Stomach (tissue), 4 donors: ENCODE data around the gene MPC1.

Experiments
- EP300 ChIP-seq: sonication (generic); formaldehyde crosslinking; IDR thresholded peaks from one replicate; pipeline ENCODE4 v1.6.1; 2017; ENCODE audit warnings: antibody characterized with exemption
- POLR2A ChIP-seq, 4 donors: fragments of 450-650 bp; IDR thresholded peaks; one replicate each; pipeline ENCODE4 v1.6.1; 2016; ENCODE audit warnings: antibody characterized with exemption in 4 of 4, control low read depth in 2 of 4, mild to moderate bottlenecking in 1 of 4, moderate library complexity in 1 of 4
- POLR2AphosphoS5 ChIP-seq, 3 donors: sonication (generic); formaldehyde crosslinking; IDR thresholded peaks; one replicate each; pipeline ENCODE4 v1.6.1; 2016; ENCODE audit warnings: antibody characterized with exemption in 3 of 3
- TF ChIP-seq, protein P1 (sequence below), 7 experiments: fragments of 450-650 bp in 4 of 7; fragments of 200-600 bp in 3 of 7; sonication (generic) in 3 of 7; IDR thresholded peaks; one replicate each; pipeline ENCODE4 v1.5.1; 2016 to 2019; ENCODE audit warnings: antibody characterized with exemption in 7 of 7, control low read depth in 2 of 7, mild to moderate bottlenecking in 1 of 7

DNA sequence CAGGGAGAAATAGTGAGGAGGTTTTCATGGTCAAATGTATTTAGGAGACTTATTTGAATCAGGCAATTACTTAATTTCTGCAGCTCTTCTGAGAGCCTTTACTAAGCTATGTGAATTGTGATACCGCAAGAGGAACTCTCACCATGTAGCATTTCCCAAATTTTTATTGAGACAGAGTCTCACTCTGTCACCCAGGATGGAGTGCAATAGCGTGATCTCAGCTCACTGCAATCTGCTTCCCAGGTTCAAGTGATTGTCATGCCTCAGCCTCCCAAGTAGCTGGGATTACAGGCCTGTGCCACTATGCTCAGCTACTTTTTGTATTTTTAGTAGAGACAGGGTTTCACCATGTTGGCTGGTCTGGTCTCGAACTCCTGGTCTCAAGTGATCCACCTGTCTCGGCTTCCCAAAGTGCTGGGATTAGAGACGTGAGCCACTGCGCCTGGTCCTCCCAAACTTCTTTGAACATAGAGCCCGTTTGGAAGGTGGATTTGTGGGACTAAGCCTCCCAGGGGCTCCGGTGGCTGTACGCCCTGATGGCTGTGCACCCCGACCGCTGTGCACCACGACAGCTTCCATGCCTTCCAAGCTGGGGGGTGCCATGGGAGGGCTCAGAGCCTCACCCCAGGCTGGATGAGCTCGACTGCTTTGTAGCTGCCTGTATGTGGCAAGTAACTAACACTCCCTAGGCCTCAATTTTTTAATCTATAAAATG is 5.7 kb upstream of the MPC1 start:
- TF ChIP-seq, protein P1, sequence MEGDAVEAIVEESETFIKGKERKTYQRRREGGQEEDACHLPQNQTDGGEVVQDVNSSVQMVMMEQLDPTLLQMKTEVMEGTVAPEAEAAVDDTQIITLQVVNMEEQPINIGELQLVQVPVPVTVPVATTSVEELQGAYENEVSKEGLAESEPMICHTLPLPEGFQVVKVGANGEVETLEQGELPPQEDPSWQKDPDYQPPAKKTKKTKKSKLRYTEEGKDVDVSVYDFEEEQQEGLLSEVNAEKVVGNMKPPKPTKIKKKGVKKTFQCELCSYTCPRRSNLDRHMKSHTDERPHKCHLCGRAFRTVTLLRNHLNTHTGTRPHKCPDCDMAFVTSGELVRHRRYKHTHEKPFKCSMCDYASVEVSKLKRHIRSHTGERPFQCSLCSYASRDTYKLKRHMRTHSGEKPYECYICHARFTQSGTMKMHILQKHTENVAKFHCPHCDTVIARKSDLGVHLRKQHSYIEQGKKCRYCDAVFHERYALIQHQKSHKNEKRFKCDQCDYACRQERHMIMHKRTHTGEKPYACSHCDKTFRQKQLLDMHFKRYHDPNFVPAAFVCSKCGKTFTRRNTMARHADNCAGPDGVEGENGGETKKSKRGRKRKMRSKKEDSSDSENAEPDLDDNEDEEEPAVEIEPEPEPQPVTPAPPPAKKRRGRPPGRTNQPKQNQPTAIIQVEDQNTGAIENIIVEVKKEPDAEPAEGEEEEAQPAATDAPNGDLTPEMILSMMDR (IDR thresholded peaks at IDR 0.05): no peak
- TF ChIP-seq EP300 (no peak), POLR2AphosphoS5 (IDR thresholded peaks at IDR 0.05) (no peak), POLR2A (IDR thresholded peaks at IDR 0.05) (no peak)
